ENCODE data around the gene HSD17B11.

GRCh38 chr4:87321888-87322287, 69.1 kb downstream of the HSD17B11 start:
- TF ChIP-seq IKZF3 (tag by site-specific recombination; IDR thresholded peaks at IDR 0.05) (no peak), CTCF (tag by site-specific recombination; IDR thresholded peaks at IDR 0.05) (no peak), WT1 (tag by site-specific recombination; IDR thresholded peaks at IDR 0.05) (no peak), YY1 (tag by site-specific recombination; IDR thresholded peaks at IDR 0.05) (no peak), ZNF274 (IDR thresholded peaks at IDR 0.05; ENCODE audit: low read length) (no peak), ZNF274 (tag by site-specific recombination; IDR thresholded peaks at IDR 0.05; ENCODE audit: borderline replicate concordance) (no peak), ZSCAN16 (tag by site-specific recombination; IDR thresholded peaks at IDR 0.05) (no peak), ZNF692 (tag by site-specific recombination; IDR thresholded peaks at IDR 0.05) (no peak), REST (tag by site-specific recombination; IDR thresholded peaks at IDR 0.05) (no peak)

Measured in HEK293 (cell line).